ENCODE results near the gene PIGS. TPM values are rescaled to one million over a fixed set of nuclear protein-coding genes. Genes with fewer than 3 reads are reported as not detected.
"Not testable (repeated sequence)": the region's sequence is repeated elsewhere in the genome, so short reads cannot be mapped to it uniquely, and the experiment has no call there.

Gene PIGS
- total and polyA plus RNA-seq, 2 donors (not counting 1 experiment from before 2014, with no cell fraction given) = 44.1 to 55.1 TPM

GRCh38 chr17:28604031-28604430, 32.7 kb upstream of the PIGS start:
- CTCF ChIA-PET = not testable (repeated sequence)

DNA sequence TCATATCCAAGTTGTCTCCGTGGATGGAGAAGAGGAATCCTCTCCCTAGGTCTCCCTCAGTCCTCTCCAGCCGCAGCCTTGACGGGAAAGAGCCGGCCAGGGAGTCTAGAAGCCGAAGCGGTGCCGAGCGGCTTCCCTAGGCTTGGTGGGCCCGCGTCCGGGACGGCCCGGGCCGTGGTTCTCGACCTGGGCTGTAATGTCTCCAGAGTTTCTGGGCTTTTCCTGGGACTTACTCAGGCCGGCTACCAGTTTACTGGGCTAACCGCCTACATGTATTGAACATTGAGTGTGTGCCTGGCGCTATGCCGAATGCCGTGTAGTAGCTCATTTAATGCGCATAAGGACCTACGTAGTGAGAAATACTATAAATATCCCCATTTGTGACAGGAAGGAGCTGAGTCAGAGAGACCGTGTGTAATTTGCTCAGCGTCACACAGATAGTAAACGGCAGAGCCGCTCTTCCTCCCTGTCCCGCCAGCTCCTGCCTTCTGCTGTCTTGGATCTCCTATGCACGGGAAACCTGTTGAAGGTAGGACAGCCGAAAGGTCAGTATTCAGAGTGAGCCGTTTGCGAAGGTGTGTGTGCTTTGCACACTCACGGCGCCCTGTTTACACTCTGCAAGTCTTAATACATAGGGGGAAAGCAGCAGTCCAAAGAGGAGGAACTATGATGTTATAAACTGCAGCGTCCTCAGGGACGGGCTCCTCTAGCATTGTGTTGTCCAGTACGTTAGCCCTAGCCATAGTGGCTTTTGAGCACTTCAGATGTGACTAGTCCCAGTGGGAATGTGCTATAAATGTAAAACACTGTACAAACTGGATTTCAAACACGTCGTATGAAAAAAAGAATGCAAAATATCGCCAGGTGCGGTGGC, 28.2 kb upstream of the PIGS start:
- peak overlapping the region; percentile 98 for H3K27ac Mint-ChIP-seq
- H3K4me3 Mint-ChIP-seq = peak overlapping the region; percentile 98
- intact Hi-C loops (cut with micrococcal nuclease) = loop anchor here (1.0 kb wide), 6 partner anchors 22 to 63 kb away; partner anchors contain the start of genes BLTP2, PIGS, SUPT6H and UNC119
- Histone ChIP-seq H3K4me2 (replicated peaks; ENCODE audit: low read depth, low read length, poor library complexity, severe bottlenecking) (peak overlapping the region; percentile 95), H3K9me3 (ENCODE audit: control extremely low read depth in 1 of 3, control insufficient read depth in 2 of 3, insufficient read depth in 1 of 3, low read length in 2 of 3) (no peaks in the 10 kb centered on the region), H3K27ac (ENCODE audit: low read length in 2 of 2) (peak overlapping the region; percentile 95 to 98), H3K36me3 (replicated peaks in 1 of 2; ENCODE audit: control extremely low read depth in 1 of 2, control insufficient read depth in 1 of 2, extremely low read depth in 1 of 2, insufficient read depth in 2 of 2, low read length in 1 of 2) (no peaks in the 10 kb centered on the region), H3K27me3 (replicated peaks in 1 of 4; ENCODE audit: control extremely low read depth in 1 of 4, control insufficient read depth in 3 of 4, insufficient read depth in 4 of 4, low read length in 3 of 4) (no peaks in the 10 kb centered on the region), H3K4me3 (ENCODE audit: control extremely low read depth in 1 of 5, extremely low read depth in 1 of 5, insufficient read depth in 1 of 5, low read depth in 2 of 5, low read length in 4 of 5) (peak overlapping the region; percentile 72 to 90 (median 79)), H3K9ac (ENCODE audit: low read length) (peak overlapping the region; percentile 96), H2AFZ (ENCODE audit: insufficient read depth, low read depth, low read length, poor library complexity, severe bottlenecking) (peak overlapping the region; percentile 91), H4K20me1 (ENCODE audit: control insufficient read depth, insufficient read depth, low read length, poor library complexity, severe bottlenecking) (no peaks in the 10 kb centered on the region), H3K4me1 (ENCODE audit: control insufficient read depth in 2 of 2, insufficient read depth in 2 of 2, low read length in 2 of 2) (peaks cover 19% of the 10 kb centered on the region in 2 donors), H3K79me2 (ENCODE audit: control insufficient read depth, insufficient read depth, low read length) (no peaks in the 10 kb centered on the region)
- DNase-seq = peak; percentile 77
- TF ChIP-seq EZH2 (IDR thresholded peaks at IDR 0.05; ENCODE audit: borderline replicate concordance, insufficient read depth, low read depth, low read length, poor library complexity, severe bottlenecking) (no peak), CTCF (IDR thresholded peaks at IDR 0.05) (no peak)
- no peaks in the 10 kb centered on the region for H3K27me3 Mint-ChIP-seq
- POLR2A ChIA-PET = interaction anchor here (0.5 to 1.5 kb wide), 11 partner anchors 14 to 222 kb away, joined by 3 to 9 read pairs (median 3); partner anchors contain the start of genes ALDOC, BLTP2 and PIGS
- WGBS (ENCODE audit: insufficient coverage) = 8% methylated on average over 38 of the region's 40 CpGs
- H3K4me1 Mint-ChIP-seq = peaks cover 24% of the 10 kb centered on the region
- ATAC-seq (ENCODE audit: low read depth) = peak; percentile 46
- no peaks in the 10 kb centered on the region for H3K9me3 Mint-ChIP-seq (ENCODE audit: insufficient read depth)
- CTCF ChIA-PET = interaction anchor here (0.8 to 1.8 kb wide), 9 partner anchors 11 to 107 kb away, joined by 3 to 8 read pairs (median 4); partner anchors contain the start of gene PIGS

More at GRCh38 chr17:28604031-28604430, 32.7 kb upstream of the PIGS start:
- intact Hi-C loops (cut with micrococcal nuclease); H3K9me3 ChIP-seq (ENCODE audit: control extremely low read depth in 1 of 3, control insufficient read depth in 2 of 3, insufficient read depth in 1 of 3, low read length in 2 of 3); H4K20me1 ChIP-seq (ENCODE audit: control insufficient read depth, insufficient read depth, low read length, poor library complexity, severe bottlenecking); H3K27ac ChIP-seq (ENCODE audit: low read length in 2 of 2); H3K27ac Mint-ChIP-seq; H3K27me3 ChIP-seq (replicated peaks in 1 of 4; ENCODE audit: control extremely low read depth in 1 of 4, control insufficient read depth in 3 of 4, insufficient read depth in 4 of 4, low read length in 3 of 4); POLR2A ChIA-PET; H3K4me3 ChIP-seq (ENCODE audit: control extremely low read depth in 1 of 5, extremely low read depth in 1 of 5, insufficient read depth in 1 of 5, low read depth in 2 of 5, low read length in 4 of 5); DNase-seq; H3K27me3 Mint-ChIP-seq; H3K4me1 Mint-ChIP-seq; H3K9me3 Mint-ChIP-seq (ENCODE audit: insufficient read depth); H3K79me2 ChIP-seq (ENCODE audit: control insufficient read depth, insufficient read depth, low read length); H3K9ac ChIP-seq (ENCODE audit: low read length); H3K36me3 ChIP-seq (replicated peaks in 1 of 2; ENCODE audit: control extremely low read depth in 1 of 2, control insufficient read depth in 1 of 2, extremely low read depth in 1 of 2, insufficient read depth in 2 of 2, low read length in 1 of 2); H3K4me3 Mint-ChIP-seq; H2AFZ ChIP-seq (ENCODE audit: insufficient read depth, low read depth, low read length, poor library complexity, severe bottlenecking); H3K4me1 ChIP-seq (ENCODE audit: control insufficient read depth in 2 of 2, insufficient read depth in 2 of 2, low read length in 2 of 2); H3K4me2 ChIP-seq (replicated peaks; ENCODE audit: low read depth, low read length, poor library complexity, severe bottlenecking); ATAC-seq (ENCODE audit: low read depth): not testable (repeated sequence)
- WGBS (ENCODE audit: insufficient coverage) = 100% methylated on average over 2 of the region's 31 CpGs
